Measurements from ENCODE around the gene TTC21A. TPM values are rescaled to one million over a fixed set of nuclear protein-coding genes. Genes with fewer than 3 reads are reported as not detected.

Gene TTC21A
- total and polyA plus RNA-seq, 10 of the 15 experiments (the other 5 are each of a cell fraction or from before 2014, with no cell fraction given): 0.62 to 3.2 (median 1.2) TPM

DNA sequence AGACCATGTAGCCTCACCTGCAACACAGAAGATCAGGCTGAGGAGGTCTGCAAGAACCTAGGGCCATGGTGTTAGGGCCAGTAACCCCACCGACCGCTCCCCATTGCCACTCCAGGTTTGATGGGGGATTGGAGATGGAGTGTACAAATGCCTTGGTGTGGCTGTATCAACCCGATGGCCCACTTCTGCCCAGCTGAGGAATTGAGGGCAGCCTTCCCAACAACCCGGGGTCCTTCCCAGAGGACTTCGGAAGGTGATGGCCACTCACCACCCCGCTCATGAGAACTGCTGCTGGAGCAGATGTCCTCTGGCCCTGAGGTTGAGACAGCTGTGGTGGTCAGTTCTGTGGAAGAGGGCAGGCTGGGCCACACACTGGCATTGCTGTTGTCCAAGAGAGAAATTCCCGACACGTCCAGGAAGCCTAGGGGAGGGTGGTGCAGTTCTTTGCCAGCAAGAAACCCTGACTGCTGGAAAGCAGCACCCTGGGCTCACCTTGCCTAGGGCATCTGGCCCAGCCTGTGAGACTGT is 8.9 kb upstream of the TTC21A start:
- Histone ChIP-seq H3K4me2 (ENCODE audit: control insufficient read depth, insufficient read depth) (no peak overlapping the region), H3K9ac (ENCODE audit: control insufficient read depth, insufficient read depth, low read length) (no peak overlapping the region), H3K36me3 (ENCODE audit: control insufficient read depth in 2 of 2, insufficient read depth in 2 of 2, low read length in 1 of 2) (peaks cover 21 to 32% of the 10 kb centered on the region in 2 experiments; a peak in 3 of 4 replicates), H4K20me1 (ENCODE audit: control insufficient read depth, insufficient read depth) (no peaks in the 10 kb centered on the region), H3K9me3 (replicated peaks; ENCODE audit: control insufficient read depth, insufficient read depth, low read length) (no peaks in the 10 kb centered on the region), H3K4me1 (ENCODE audit: control insufficient read depth, insufficient read depth, low read length) (no peaks in the 10 kb centered on the region; the same call in 1 of the 2 replicates), H3K27me3 (replicated peaks in 1 of 2; ENCODE audit: control insufficient read depth in 2 of 2, insufficient read depth in 2 of 2, low read length in 1 of 2) (no peaks in the 10 kb centered on the region), H3K79me2 (ENCODE audit: control insufficient read depth, insufficient read depth, low read length) (no peaks in the 10 kb centered on the region), H2AFZ (ENCODE audit: control insufficient read depth, low read depth, low read length) (no peak overlapping the region), H3K27ac (ENCODE audit: control insufficient read depth, insufficient read depth) (no peak overlapping the region), H3K4me3 (no peak overlapping the region)
- CTCF ChIA-PET: no interaction called here
- FAIRE-seq (no peak), ATAC-seq (no peak), DNase-seq (ENCODE audit: low read depth, low spot score) (no peak)
- in situ Hi-C loops (cut with MboI) (no loop called here), intact Hi-C loops (cut with micrococcal nuclease; ENCODE audit: unreplicated experiment) (no loop called here)
- TF ChIP-seq JUNB (IDR thresholded peaks at IDR 0.05): no peak
- no peak for TF ChIP-seq FOS (IDR thresholded peaks at IDR 0.05; ENCODE audit: borderline replicate concordance, extremely low read depth, insufficient read length)
- no peak for TF ChIP-seq ZNF24 (IDR thresholded peaks at IDR 0.05)
- TF ChIP-seq MEF2A (IDR thresholded peaks at IDR 0.05; ENCODE audit: insufficient read depth, low read depth, low read length): no peak
- SMC1A ChIA-PET (ENCODE audit: uncharacterized antibody, unreplicated experiment): no interaction called here
- 88% methylated on average over 8 of the region's 8 CpGs for WGBS (ENCODE audit: insufficient coverage, insufficient replicate concordance, low lambda C conversion rate, missing lambda C conversion rate)
- no TSS peak for BruUV-seq (replicated peaks)
- POLR2A ChIA-PET: no interaction called here
- RAD21 ChIA-PET (ENCODE audit: unreplicated experiment): interaction anchor here (1.0 kb wide), 1 partner anchor 197 kb away, joined by 3 read pairs; no protein-coding TSS in a partner anchor

DNA sequence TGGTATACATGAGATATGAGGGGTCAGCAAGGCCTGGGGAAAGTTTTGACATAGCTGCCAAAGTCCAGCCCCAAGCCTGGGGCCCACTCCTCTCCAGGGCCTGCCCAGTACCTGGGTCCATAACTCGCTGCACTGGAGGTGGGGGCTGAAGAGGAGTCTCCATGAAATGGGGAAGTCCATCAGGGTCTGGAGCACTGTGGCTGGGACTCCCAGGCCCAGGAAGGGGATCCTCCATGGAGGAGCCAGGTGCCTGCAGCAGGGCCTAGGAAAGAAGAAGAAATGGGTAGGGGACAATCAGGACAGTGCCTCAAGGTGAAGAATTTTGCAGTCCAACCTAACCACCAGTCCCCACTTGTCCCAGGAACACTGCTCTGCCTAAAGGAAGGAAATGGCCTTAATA is 8.2 kb upstream of the TTC21A start:
- intact Hi-C loops (cut with micrococcal nuclease; ENCODE audit: unreplicated experiment): no loop called here
- WGBS (ENCODE audit: insufficient coverage, insufficient replicate concordance, low lambda C conversion rate, missing lambda C conversion rate): 100% methylated on average over 1 of the region's 1 CpG
- Histone ChIP-seq H3K4me2 (ENCODE audit: control insufficient read depth, insufficient read depth) (no peak overlapping the region), H3K27me3 (replicated peaks in 1 of 2; ENCODE audit: control insufficient read depth in 2 of 2, insufficient read depth in 2 of 2, low read length in 1 of 2) (no peaks in the 10 kb centered on the region), H3K36me3 (ENCODE audit: control insufficient read depth in 2 of 2, insufficient read depth in 2 of 2, low read length in 1 of 2) (peaks cover 20 to 32% of the 10 kb centered on the region in 2 experiments; a peak in 3 of 4 replicates), H3K9ac (ENCODE audit: control insufficient read depth, insufficient read depth, low read length) (no peak overlapping the region), H2AFZ (ENCODE audit: control insufficient read depth, low read depth, low read length) (no peak overlapping the region), H3K4me1 (ENCODE audit: control insufficient read depth, insufficient read depth, low read length) (no peaks in the 10 kb centered on the region; the same call in 1 of the 2 replicates), H3K9me3 (replicated peaks; ENCODE audit: control insufficient read depth, insufficient read depth, low read length) (no peaks in the 10 kb centered on the region), H4K20me1 (ENCODE audit: control insufficient read depth, insufficient read depth) (no peaks in the 10 kb centered on the region), H3K27ac (ENCODE audit: control insufficient read depth, insufficient read depth) (no peak overlapping the region), H3K79me2 (ENCODE audit: control insufficient read depth, insufficient read depth, low read length) (no peaks in the 10 kb centered on the region), H3K4me3 (no peak overlapping the region)
- ChIA-PET POLR2A (no interaction called here), SMC1A (ENCODE audit: uncharacterized antibody, unreplicated experiment) (no interaction called here), RAD21 (ENCODE audit: unreplicated experiment) (no interaction called here), CTCF (no interaction called here)
- ATAC-seq (no peak), FAIRE-seq (no peak), DNase-seq (ENCODE audit: low read depth, low spot score) (no peak)
- TF ChIP-seq JUNB (IDR thresholded peaks at IDR 0.05) (no peak), CBFB (IDR thresholded peaks at IDR 0.05; ENCODE audit: low read depth) (no peak), NFIC (IDR thresholded peaks at IDR 0.05; ENCODE audit: low read depth, low read length) (no peak), FOS (IDR thresholded peaks at IDR 0.05; ENCODE audit: borderline replicate concordance, extremely low read depth, insufficient read length) (no peak), STAT3 (IDR thresholded peaks at IDR 0.05; ENCODE audit: low read depth, low read length) (no peak), HDAC2 (IDR thresholded peaks at IDR 0.05) (no peak), ASH2L (IDR thresholded peaks at IDR 0.05; ENCODE audit: borderline replicate concordance, low read depth) (no peak), YBX1 (IDR thresholded peaks at IDR 0.05) (no peak)
- BruUV-seq (replicated peaks): no TSS peak
- in situ Hi-C loops (cut with MboI): no loop called here
